NCI-H146 treated with DMSO at 0.1 percent for 48 hours (cell line): Measurements from ENCODE around the gene MITF.

Experiments
- DNase-seq: peaks from one replicate; lab custom pipeline; 2025; ENCODE audit not compliant: unreplicated experiment; lab: John Stamatoyannopoulos, UW

Gene MITF

DNA sequence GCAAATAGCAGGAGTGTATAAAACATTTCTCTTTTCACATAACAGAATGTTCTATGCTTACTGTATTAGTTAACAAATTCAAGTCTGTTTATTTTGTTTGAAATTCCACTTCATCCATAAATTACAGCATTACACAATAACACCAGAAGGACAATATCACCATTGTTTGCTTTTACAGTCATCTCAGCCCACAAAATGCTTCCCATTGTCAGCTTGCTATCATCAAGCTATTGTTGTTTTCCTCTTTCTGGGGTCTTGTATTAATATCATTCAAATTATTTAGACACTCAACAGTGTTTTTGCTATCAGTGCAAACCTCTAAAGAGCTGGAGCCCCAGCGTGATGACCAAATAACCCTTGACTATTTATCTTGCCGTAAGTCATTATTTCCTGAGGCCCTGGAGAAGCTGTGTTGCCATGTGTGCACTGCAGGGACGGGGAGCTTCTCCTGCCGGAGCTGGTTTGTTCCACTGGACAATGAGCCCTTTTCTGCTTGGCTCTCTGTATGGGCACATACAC lies 261.4 kb downstream of the MITF start:
- DNase-seq = no peak

DNA sequence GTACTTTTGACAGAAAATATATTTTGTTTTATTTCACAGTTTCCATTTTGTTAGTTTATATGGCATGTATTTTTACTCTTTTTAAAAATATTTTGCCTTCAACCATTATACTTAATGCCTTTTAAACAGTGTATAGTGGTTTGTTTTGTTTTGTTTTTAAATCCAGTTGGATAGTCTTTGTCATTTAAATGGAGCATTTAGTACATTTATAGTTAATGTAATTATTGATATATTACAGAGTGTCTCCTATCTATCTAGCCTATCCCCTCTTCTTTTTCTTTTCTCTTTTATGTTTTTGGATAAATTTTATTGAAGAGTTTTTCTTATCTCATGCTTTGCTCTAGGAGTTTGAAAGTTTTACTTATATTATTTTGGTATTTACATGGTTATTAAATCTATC lies 263.9 kb downstream of the MITF start:
- DNase-seq = no peak

DNA sequence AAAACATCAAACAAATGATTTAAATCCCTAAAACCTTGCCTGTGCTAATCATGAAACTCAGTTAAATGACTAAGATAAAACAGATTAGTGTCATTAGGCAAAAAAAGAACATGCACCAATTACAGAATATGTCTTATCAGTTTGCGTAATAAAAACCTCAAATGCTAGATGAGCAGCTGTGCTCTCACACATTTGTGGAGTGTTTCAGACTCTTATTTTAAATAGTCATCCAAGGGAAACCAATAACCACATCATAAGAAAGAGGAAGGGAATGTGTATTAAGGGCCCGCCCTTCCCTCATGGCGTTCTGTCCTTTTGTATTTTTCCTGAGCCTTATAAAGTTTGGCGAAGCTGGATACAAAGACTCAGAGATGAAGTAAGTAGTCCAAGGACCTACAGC lies 266.8 kb downstream of the MITF start:
- DNase-seq = no peak

DNA sequence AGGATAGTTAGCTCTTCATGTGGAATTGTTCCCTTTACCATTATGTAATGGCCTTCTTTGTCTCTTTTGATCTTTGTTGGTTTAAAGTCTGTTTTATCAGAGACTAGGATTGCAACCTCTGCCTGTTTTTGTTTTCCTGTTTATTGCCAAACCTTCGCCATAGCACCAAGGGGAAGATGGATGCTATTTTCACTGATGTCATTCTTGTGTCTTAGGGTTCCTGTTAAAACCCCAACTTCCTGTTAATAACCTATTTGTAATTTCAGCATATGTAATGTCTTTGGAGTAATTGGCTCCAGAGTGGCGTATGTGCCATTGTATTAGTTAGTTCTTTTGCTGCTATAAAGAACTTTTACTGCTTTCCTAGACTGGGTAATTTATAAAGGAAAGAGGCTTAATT lies 271.1 kb downstream of the MITF start:
- no peak for DNase-seq

DNA sequence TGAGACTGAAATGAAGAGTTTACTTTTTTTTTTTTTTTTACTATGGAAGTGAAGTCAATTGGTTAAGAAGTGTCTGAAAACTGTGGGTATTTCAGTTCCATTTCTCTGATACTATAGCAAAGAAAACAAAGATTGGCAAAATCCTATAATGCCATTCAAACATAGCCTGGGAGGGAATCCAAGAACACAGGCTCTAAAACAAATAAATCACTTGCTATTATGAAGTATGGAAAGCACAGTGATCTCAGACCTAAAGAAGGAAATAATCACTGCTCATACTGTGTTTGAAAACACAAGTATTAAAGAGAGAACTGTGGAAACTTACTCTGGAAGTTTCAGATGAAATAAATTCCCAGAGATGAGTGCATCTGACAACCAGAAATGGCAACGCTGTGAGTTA lies 272.3 kb downstream of the MITF start:
- no peak for DNase-seq
